D721Med (cell line): ENCODE measurements around the gene DNM2.

Experiments used
- DNase-seq: peaks from one replicate; pipeline ENCODE4 v3.0.0; 2011; ENCODE audit warnings: low spot score; ENCODE audit not compliant: insufficient read length
- FAIRE-seq: peaks from 2 replicates; lab custom pipeline; 2011; peaks lifted over from hg19 to GRCh38; lab: Jason Lieb, UNC
- TF ChIP-seq, protein P1 (sequence below): IDR thresholded peaks from 2 replicates; pipeline ENCODE4 v1.5.1; 2012; ENCODE audit warnings: mild to moderate bottlenecking, control low read depth; ENCODE audit not compliant: insufficient read depth; ENCODE audit errors: missing control alignments

Gene DNM2

GRCh38 chr19:10747271-10747670, 29.4 kb downstream of the DNM2 start:
- FAIRE-seq (no peak), DNase-seq (no peak)
- TF ChIP-seq, protein P1, sequence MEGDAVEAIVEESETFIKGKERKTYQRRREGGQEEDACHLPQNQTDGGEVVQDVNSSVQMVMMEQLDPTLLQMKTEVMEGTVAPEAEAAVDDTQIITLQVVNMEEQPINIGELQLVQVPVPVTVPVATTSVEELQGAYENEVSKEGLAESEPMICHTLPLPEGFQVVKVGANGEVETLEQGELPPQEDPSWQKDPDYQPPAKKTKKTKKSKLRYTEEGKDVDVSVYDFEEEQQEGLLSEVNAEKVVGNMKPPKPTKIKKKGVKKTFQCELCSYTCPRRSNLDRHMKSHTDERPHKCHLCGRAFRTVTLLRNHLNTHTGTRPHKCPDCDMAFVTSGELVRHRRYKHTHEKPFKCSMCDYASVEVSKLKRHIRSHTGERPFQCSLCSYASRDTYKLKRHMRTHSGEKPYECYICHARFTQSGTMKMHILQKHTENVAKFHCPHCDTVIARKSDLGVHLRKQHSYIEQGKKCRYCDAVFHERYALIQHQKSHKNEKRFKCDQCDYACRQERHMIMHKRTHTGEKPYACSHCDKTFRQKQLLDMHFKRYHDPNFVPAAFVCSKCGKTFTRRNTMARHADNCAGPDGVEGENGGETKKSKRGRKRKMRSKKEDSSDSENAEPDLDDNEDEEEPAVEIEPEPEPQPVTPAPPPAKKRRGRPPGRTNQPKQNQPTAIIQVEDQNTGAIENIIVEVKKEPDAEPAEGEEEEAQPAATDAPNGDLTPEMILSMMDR: no peak

DNA sequence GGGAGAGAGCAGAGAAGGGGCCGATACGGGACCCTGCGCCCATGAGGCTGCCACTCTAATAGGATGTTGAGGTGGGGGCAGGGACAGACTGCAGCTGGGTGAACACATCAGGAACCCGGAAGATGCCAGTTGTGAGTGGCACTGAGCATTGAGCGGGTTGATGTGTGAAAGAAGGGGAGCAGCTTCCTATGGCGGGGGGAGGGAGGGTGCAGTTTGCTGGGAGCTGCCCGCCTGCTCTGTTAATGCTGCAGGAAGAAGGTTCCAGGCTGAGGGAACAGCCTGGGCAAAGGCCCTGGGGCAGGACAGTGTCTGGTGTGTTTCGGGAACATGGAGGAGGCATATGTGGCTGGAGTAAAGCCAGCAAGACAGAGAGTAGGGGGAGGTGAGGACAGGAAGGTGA, 29.8 kb downstream of the DNM2 start:
- TF ChIP-seq, protein P1: no peak
- no peak for DNase-seq
- FAIRE-seq: no peak

- TF ChIP-seq, protein P1: no peak
- no peak for FAIRE-seq
These were observed 30.5 kb downstream of the DNM2 start for GRCh38 chr19:10748195-10748926.

GRCh38 chr19:10748927-10749434, 31.1 kb downstream of the DNM2 start:
- no peak for FAIRE-seq
- TF ChIP-seq, protein P1: no peak
- no peak for DNase-seq

More at GRCh38 chr19:10748195-10748926, 30.5 kb downstream of the DNM2 start:
- no peak for DNase-seq

GRCh38 chr19:10749435-10750384, 31.8 kb downstream of the DNM2 start:
- no peak for DNase-seq
- no peak for FAIRE-seq
- TF ChIP-seq, protein P1: no peak

GRCh38 chr19:10751109-10751953, 33.5 kb downstream of the DNM2 start:
- FAIRE-seq (no peak), DNase-seq (no peak)
- TF ChIP-seq, protein P1: no peak
